Lower leg skin (tissue), 4 donors: ENCODE results near the gene ANKH. TPM values are rescaled to one million over a fixed set of nuclear protein-coding genes. Genes with fewer than 3 reads are reported as not detected.
A peak's percentile ranks its signal among the peaks of the same experiment; 100 is the strongest.

ENCODE experiments used
- DNase-seq, 2 donors: peaks; one replicate each; pipeline ENCODE4 v3.0.0-alpha.2; 2019; ENCODE audit warnings: low spot score in 2 of 2
- H3K4me3 ChIP-seq: fragments of 200-600 bp; sonication (generic); 2 replicates; pipeline ENCODE4 v1.5.1; 2017; ENCODE audit warnings: mild to moderate bottlenecking, low read depth; ENCODE audit not compliant: poor library complexity, severe bottlenecking
- POLR2A ChIP-seq, 2 donors: fragments of 450-650 bp; IDR thresholded peaks; one replicate each; pipeline ENCODE4 v1.6.1; 2016 to 2017; ENCODE audit warnings: antibody characterized with exemption in 2 of 2, mild to moderate bottlenecking in 1 of 2, moderate library complexity in 1 of 2
- WGBS, 2 donors: methylation state at CpG; one replicate each; pipeline ENCODE4 v1.1.5; 2018; 5-methylcytosine and 5-hydroxymethylcytosine counted together
- intact Hi-C: fragments of 100-400 bp; cut with DNase I; formaldehyde crosslinking; loops from one replicate; pipeline ENCODE4 v1.15.0; 2023; ENCODE audit warnings: low total_unique reads
- total RNA-seq, 4 donors: library from RNA; depleted of rRNA; stranded (reverse); fragments of >200 nt; gene quantifications; one replicate each; pipeline ENCODE4 v1.1.0, GENCODE V29; 2016
- TF ChIP-seq, protein P1 (sequence below), 3 donors: fragments of 450-650 bp; IDR thresholded peaks; one replicate each; pipeline ENCODE4 v1.5.1; 2016; ENCODE audit warnings: antibody characterized with exemption in 3 of 3, mild to moderate bottlenecking in 3 of 3, moderate library complexity in 2 of 3

Gene ANKH
- total RNA-seq, 4 donors from 2014 or later = 44.0 to 84.8 (median 67.9) TPM

DNA sequence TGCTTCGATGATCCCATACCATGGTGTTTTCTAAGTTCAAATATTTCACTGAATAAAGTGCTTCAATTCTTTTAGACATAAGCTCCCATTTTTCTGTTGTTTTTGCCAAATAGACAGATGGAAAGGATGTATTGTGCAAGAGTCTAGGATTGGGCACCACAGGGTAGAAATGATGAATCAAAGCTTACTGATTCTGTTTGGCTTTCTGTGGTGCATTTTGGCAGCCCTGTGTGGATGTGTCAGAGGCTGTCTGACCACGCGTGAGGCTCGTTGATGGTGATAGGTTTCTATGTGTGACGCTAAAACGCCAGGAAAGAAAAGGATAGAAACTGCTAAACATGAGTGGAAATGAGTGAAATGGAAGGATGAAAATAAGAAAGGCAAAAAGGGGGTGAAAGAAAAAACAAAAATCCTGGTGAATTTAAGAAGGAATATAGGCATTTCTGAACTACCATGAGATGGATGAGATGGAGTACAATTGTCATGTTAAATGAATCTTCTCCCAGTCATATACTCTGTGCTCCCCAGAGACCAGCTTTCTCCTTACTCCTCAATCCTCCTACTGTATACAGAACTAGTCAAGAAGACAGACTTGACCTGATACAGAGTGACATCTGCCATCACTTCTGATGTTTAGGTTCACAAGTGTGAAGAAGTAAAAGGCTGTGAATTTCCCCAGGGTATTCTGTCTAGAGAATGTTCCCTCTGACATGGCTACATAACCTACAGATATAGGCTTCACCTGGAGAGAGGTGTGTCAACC, 54.4 kb downstream of the ANKH start:
- 61 to 63% methylated on average over 6 of the region's 6 CpGs for WGBS, 2 donors
- TF ChIP-seq, protein P1, sequence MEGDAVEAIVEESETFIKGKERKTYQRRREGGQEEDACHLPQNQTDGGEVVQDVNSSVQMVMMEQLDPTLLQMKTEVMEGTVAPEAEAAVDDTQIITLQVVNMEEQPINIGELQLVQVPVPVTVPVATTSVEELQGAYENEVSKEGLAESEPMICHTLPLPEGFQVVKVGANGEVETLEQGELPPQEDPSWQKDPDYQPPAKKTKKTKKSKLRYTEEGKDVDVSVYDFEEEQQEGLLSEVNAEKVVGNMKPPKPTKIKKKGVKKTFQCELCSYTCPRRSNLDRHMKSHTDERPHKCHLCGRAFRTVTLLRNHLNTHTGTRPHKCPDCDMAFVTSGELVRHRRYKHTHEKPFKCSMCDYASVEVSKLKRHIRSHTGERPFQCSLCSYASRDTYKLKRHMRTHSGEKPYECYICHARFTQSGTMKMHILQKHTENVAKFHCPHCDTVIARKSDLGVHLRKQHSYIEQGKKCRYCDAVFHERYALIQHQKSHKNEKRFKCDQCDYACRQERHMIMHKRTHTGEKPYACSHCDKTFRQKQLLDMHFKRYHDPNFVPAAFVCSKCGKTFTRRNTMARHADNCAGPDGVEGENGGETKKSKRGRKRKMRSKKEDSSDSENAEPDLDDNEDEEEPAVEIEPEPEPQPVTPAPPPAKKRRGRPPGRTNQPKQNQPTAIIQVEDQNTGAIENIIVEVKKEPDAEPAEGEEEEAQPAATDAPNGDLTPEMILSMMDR (IDR thresholded peaks at IDR 0.05) = no peak
- TF ChIP-seq POLR2A (IDR thresholded peaks at IDR 0.05) = no peak
- DNase-seq = peak; percentile 58 to 88
- intact Hi-C loops = no loop called here
- no peak overlapping the region for H3K4me3 ChIP-seq

DNA sequence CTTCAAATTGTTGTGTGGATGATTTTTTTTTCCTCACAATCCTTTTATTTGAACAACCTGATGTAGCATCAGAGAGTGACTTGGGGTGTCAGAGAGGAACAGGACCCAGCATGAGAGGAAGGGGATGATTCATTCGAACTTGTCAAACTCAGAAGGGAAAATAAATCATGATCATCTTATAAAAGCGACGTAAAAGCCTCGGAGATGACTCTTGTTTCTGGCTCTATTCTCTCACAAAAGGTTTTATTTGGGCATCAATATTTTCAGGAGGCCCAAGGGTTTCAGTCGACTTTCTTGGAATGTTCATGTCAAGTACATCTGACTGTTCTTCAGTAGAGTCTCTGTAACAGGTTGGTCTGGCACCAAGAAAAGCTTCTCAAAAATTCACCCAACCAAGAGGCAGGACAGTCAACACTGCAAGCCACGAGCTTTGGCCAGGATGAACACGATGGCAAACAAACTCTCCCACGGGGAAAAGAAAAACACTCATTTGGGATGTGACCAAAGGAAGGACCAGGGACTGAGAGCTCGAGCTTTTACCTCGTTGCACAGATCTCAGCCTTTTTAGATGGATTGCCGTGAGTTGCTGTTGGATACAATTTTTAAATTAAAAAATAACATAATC, 55.1 kb downstream of the ANKH start:
- no peak overlapping the region for H3K4me3 ChIP-seq
- TF ChIP-seq, protein P1 (IDR thresholded peaks at IDR 0.05) = no peak
- TF ChIP-seq POLR2A (IDR thresholded peaks at IDR 0.05) = no peak
- no peak for DNase-seq
- WGBS, 2 donors = 54 to 57% methylated on average over 11 of the region's 11 CpGs
- intact Hi-C loops = no loop called here

DNA sequence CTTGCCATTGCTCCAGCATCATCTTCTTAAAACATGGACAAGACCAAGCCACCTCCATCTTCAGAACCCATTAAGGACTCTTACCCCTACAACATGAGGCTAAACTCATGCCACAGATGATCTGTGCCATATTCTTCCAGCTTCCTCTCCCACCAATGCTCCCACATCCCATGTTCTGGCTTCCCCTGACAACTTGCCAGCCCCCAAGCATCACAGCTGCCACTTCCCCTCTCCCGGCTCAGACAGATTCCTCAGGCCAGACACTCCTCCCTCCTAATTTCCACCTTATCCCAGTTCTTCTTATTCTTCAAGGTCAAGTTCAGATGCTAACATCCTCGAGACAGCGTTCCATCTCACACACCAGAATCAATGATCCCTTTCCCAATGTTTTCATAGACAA, 57.8 kb downstream of the ANKH start:
- DNase-seq = no peak
- 81 to 92% methylated on average over 3 of the region's 3 CpGs for WGBS, 2 donors
- intact Hi-C loops = no loop called here
- TF ChIP-seq, protein P1 (IDR thresholded peaks at IDR 0.05) = no peak
- no peak for TF ChIP-seq POLR2A (IDR thresholded peaks at IDR 0.05)
- H3K4me3 ChIP-seq = no peak overlapping the region

DNA sequence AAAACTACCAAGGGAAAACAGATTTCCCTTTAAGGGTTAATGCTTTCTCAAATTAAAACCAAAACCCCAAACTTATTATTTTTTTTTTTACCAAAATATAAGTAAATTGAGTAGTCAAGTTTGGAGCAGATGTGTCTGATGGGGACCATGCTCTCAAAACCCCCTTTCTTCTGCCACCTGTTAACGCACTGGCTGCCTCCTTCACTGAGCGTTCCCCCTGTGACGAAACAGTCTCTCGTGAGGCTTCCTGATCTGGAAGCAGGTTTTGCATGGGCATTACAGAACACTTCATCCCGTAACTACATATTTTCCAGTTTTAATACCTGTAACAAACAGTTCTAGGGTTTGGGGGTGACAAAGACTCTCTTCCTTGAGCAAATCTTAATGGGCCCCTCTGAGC, 59.4 kb downstream of the ANKH start:
- intact Hi-C loops = no loop called here
- DNase-seq = no peak
- no peak overlapping the region for H3K4me3 ChIP-seq
- no peak for TF ChIP-seq POLR2A (IDR thresholded peaks at IDR 0.05)
- TF ChIP-seq, protein P1 (IDR thresholded peaks at IDR 0.05) = no peak
- 88 to 92% methylated on average over 5 of the region's 5 CpGs for WGBS, 2 donors

DNA sequence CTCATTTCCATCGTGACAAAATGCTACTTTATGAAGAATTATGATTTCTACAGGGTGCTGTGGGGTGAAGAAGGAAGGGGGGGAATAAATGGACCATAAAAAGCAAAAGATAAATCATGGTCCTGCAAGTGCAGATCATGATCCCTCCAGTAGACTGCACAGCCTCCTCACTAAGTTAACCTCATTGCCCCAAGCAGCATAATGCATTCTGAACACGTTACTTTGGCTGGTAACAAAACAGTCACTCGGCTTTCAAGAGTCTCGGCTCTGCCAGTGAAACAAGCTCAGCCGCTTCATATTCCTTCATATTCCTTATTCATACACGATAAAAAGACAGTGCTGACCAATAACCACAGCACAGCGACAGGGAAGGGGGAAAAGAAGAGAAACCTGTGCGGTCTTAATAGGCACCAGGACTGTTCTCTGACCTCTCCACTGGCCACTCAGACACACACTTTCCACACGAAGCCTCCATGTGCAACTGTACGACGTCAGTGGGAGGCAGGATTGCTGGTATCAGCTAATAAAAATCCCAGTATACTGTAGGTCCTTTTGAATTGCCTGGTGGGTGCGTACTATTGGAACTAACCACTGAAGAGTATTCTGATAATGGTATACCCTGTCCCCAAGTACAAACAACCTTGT, 60.5 kb downstream of the ANKH start:
- intact Hi-C loops = no loop called here
- 83 to 88% methylated on average over 12 of the region's 12 CpGs for WGBS, 2 donors
- TF ChIP-seq POLR2A (IDR thresholded peaks at IDR 0.05) = no peak
- TF ChIP-seq, protein P1 (IDR thresholded peaks at IDR 0.05) = no peak
- H3K4me3 ChIP-seq = no peak overlapping the region
- no peak for DNase-seq
